ENCODE results near the gene ZNF883.

Gene ZNF883

DNA sequence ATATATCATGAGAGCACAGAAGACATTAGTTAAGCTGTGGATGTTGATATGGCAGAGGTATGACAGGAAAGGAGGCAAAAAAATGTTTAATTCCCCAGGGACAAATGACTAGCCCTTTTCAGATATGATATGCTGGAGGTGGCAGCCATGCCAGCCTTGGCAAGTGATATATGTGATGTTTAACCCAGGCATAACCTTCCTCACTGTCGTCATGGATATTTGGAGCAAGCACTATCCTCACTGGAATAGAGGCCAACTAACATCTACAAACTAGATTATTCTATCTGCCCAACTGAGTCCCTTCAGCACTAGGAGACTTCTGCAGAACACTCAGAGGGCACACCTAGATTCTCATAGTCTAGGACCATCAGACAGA, 94.0 kb downstream of the ZNF883 start:
- no peak for DNase-seq (ENCODE audit: low spot score)

DNA sequence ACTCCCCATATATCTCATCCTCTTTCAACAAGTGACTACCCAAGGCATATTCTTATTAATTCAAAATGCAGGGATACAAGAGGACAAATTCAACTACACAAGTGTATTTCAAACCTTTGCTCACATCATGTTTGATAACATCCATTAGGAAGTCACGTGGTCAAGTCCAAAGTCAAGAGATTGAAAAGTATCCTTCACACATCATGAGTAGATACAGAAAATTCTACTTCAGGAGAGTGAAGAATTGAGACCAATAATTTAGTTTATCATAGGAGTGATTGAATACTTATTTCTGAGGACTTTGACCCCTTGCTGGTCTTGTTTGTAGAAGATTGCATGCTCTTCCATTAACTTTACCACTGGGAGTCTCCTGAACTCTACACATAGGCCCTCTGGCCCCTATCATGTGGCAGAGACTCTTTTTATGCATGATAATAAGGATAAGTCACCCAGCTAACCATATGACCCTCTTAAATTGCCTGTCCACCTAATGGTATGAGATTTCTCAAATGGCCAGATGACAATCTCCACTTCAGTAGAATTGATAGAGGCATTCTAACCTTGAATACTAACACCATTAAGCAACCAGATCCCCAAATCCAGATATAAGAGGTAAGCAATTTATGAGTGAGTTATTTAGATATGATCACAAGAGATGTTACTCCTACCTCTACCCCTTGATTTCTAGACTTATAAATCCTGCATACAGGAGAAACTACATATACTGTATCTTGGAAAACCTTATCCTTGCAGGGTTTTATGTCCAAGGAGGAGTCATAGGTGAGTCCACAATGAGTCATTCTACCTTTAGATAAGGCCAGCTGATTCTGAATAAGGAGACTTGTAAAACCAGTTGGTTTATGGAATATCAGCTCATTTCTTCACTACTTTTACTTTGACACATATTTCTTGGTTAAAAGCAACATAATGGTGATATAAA, 94.7 kb downstream of the ZNF883 start:
- no peak for DNase-seq (ENCODE audit: low spot score)

DNA sequence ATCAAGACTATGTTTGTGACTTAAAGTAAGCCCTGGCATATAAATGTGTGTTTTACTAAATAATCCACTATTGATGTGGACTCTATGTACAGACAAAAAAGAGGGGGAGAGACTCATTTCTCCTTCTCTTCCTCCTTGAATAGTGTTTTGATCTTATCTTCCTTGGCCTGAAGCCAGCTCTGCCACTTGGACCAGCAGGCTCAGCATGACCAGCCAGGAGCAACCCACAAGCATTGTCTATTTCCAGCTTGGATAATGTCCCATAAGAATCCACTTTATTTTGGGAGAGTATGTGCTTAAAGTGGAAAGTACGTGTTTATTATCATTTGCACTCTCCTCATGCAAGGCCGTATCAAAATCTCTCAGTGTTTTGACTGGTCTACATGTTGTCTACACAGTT, 97.5 kb downstream of the ZNF883 start:
- DNase-seq (ENCODE audit: low spot score), result no peak

DNA sequence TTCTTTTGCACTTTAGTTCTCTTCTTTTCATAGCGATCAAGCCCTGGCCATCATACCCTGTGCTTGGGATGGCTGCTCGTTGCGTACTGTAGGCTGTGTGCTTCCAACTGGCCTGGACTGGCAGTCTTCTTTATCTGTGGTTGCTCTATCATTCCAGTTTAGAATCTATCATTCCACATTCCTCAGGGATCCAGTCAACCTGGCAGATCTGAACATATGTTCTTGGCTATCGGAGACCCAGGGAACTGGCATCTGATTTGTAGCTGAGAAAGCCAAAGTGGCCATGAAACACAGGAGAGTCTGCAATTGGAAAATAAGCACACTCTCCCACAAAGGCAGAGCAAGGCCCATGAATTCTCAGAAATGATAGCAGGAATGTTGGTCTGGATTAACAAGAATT, 98.7 kb downstream of the ZNF883 start:
- DNase-seq (ENCODE audit: low spot score), result no peak

DNA sequence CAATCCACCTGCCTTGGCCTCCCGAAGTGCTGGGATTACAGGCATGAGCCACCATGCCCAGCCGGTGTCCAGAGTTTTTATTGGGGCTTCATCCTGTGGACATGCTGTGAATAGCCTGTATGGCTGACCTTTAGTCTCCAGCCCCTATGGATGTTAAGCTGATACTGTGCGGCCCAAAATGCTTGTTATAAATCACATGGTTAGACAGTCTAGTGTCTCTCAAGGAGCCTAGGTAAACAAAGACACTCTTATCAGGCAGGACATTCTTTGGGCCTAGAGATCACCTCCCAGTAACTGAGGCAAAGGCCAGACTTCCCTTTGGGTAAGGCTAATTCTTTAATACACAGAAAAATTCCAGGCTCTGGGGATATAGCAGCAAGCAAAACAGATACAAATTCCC, 99.4 kb downstream of the ZNF883 start:
- DNase-seq (ENCODE audit: low spot score), result no peak

DNA sequence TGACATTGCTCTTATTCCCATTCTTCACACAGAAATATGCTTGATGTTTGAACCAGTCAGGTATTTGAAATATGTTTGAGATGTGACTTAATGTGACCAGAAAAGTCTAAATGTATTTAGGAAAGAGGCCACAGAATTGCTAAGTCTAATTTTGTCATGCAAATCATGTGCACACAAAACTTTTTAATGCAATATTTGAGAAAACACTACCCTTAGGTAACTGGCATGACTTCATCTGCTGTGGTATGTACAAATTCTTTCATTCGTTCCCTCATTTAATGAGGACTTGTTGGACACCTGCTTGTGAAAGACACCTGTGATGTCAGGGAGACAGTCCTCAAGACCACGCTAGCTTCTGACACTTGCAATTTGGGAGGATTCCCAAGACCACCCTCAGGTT, 100.3 kb downstream of the ZNF883 start:
- no peak for DNase-seq (ENCODE audit: low spot score)
